KOPT-K1 (cell line): ENCODE data around the gene DDI2.
"Not testable (repeated sequence)": the region's sequence is repeated elsewhere in the genome, so short reads cannot be mapped to it uniquely, and the experiment has no call there.

ENCODE experiments used
- H3K27ac ChIP-seq: fragments of 200-600 bp; sonication (generic); 2 replicates; pipeline ENCODE4 v1.5.1; 2016; ENCODE audit warnings: antibody characterized with exemption, mild to moderate bottlenecking, low read depth, low read length; ENCODE audit not compliant: poor library complexity, severe bottlenecking
- H3K36me3 ChIP-seq: fragments of 200-600 bp; sonication (generic); 2 replicates; pipeline ENCODE4 v1.5.1; 2017; ENCODE audit warnings: antibody characterized with exemption, mild to moderate bottlenecking, low read length, moderate library complexity; ENCODE audit not compliant: insufficient read depth
- H3K9me3 ChIP-seq: fragments of 200-600 bp; sonication (generic); 2 replicates; pipeline ENCODE4 v1.5.1; 2017; ENCODE audit warnings: antibody characterized with exemption, low read length, mild to moderate bottlenecking; ENCODE audit not compliant: insufficient read depth, poor library complexity, severe bottlenecking

The DDI2 gene

GRCh38 chr1:15595809-15596617 is 21.2 kb upstream of the DDI2 start:
- no peaks in the 10 kb centered on the region for H3K36me3 ChIP-seq
- no peak overlapping the region for H3K27ac ChIP-seq
- H3K9me3 ChIP-seq, result no peaks in the 10 kb centered on the region

DNA sequence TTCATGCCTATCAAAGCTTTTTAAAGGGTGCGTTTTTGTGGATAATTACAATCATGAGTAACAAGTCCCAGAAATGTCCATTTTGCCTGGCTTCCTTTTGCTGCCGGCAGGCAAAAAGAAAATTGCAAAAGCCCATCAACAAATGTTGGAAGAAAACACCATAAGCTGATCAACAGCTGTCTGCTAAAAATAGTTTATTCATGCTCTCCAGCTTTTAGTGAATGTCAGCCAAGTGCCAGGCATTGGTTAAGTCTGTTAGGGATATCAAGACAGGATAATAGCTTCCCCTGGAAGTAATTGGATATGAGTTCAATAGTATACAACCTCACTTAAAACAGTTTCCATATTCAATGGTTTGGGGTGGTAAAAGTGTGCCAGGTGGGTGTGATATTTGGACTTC is 18.8 kb upstream of the DDI2 start:
- no peaks in the 10 kb centered on the region for H3K9me3 ChIP-seq
- no peaks in the 10 kb centered on the region for H3K36me3 ChIP-seq
- no peak overlapping the region for H3K27ac ChIP-seq

DNA sequence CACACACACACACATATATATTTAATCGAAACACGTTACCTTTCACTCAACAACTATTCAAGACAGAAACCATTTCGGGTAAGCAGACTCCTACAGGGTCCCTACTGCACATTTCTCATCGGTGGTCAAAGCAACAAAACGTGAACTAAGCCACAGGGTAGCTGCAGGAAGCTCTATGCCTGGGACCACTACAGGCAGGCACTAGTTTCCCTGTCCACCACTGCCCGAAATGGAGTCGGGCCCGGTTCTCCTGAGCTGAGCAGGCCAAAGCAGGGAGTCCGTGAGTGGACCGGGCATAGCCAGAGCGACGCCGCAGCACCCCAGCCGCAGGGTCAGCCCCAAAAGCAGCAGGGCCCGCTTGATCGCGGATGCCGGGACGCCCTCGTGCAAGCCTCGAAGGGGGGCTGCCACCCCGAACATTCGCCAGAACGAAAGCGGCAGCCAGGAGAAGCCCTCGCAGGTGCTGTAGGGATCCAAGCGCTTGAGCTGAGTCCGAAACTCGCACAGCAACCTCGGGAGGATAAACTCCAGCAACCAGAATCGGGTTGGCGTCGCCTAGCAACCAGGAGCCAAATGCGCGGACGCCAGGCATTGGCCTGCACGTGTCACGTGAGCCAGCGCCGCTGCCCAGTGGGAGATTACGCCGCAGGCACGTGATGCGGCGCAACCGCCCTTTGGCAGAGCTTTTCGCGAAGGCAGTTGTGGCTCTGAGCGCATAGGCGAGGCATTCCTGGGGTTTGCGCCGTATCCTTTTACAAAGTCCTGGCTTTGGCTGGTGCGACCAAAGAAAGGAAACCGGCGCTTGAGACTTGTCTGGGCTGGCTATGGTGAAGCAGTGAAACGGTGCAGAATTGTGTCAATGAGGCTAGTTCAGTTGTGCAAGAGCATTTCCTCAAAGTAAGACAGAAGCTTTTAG is 13.9 kb upstream of the DDI2 start:
- no peaks in the 10 kb centered on the region for H3K36me3 ChIP-seq
- H3K9me3 ChIP-seq, result no peaks in the 10 kb centered on the region
- H3K27ac ChIP-seq, result no peak overlapping the region

DNA sequence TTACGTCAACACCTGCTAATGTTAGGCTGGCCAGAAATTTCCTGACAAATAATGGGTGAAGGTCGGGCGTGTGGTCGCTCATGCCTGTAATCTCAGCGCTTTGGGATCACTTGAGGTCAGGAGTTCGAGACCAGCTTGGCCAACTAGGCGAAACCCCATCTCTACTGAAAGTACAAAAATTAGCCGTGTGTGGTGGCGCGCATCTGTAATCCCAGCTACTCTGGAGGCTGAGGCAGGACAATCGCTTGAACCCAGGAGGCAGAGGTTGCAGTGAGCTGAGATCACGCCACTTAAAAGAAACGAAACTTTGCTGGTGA is 13.3 kb upstream of the DDI2 start:
- H3K27ac ChIP-seq, H3K36me3 ChIP-seq, H3K9me3 ChIP-seq: not testable (repeated sequence)

DNA sequence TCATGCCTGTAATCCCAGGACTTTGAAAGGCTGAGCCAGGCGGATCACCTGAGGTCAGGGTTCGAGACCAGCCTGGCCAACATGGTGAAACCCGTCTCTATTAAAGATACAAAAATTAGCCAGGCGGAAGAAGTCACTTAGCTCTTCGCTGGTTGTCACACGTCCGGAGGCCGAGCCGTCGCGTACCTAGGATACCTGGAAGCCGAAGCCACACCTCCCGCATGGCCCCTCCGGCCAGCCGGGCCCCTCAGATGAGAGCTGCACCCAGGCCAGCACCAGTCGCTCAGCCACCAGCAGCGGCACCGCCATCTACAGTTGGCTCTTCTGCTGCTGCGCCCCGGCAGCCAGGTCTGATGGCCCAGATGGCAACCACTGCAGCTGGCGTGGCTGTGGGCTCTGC is 12.9 kb upstream of the DDI2 start:
- H3K36me3 ChIP-seq, H3K9me3 ChIP-seq, H3K27ac ChIP-seq: not testable (repeated sequence)

- H3K36me3 ChIP-seq, result no peaks in the 10 kb centered on the region
Measured at GRCh38 chr1:15605398-15606383, 11.6 kb upstream of the DDI2 start.

GRCh38 chr1:15609631-15610030 is 7.6 kb upstream of the DDI2 start:
- H3K9me3 ChIP-seq, result no peaks in the 10 kb centered on the region
- H3K27ac ChIP-seq, result no peak overlapping the region
- no peaks in the 10 kb centered on the region for H3K36me3 ChIP-seq

More at GRCh38 chr1:15605398-15606383, 11.6 kb upstream of the DDI2 start:
- H3K27ac ChIP-seq, result no peak overlapping the region
- H3K9me3 ChIP-seq, result no peaks in the 10 kb centered on the region

- Histone ChIP-seq H3K27ac (no peak overlapping the region), H3K9me3 (no peaks in the 10 kb centered on the region), H3K36me3 (no peaks in the 10 kb centered on the region)
Measured at GRCh38 chr1:15610167-15610566, 7.1 kb upstream of the DDI2 start.

GRCh38 chr1:15616373-15617172 is 685 bp upstream of the DDI2 start:
- H3K27ac ChIP-seq, result peak overlapping the region; percentile 78
- H3K9me3 ChIP-seq, result no peaks in the 10 kb centered on the region

DNA sequence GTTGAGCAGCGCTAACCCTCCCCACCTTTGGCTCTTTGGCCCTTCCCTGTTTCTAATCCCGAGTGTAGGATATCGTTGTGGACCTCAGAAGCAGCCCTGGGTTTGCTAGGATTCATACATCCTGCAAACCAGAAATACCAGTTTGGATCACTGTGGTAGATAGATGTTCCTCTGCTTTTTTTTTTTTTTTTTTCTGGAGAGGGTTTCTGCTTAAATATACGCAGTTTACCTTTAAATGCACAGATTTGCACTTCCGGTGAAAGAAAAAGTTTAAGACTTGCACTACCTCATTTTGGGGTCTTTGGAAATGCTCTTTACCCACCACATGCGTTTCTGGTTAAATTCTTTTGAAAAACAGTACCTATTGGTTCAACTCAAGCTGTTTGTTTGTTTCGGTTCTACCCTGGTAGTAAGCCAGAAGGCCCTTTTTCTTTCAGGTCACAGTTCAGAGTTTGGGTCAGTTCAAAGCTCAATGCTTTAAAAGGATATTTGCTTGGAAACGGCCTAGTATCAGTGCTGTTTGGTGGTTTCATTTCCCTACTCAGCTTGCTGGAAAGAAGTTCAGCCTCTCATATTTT is 908 bp downstream of the DDI2 start:
- Histone ChIP-seq H3K36me3 (peaks cover 4% of the 10 kb centered on the region), H3K27ac (peak overlapping the region; percentile 78), H3K9me3 (no peaks in the 10 kb centered on the region)

More at GRCh38 chr1:15616373-15617172, 685 bp upstream of the DDI2 start:
- H3K36me3 ChIP-seq, result peaks cover 4% of the 10 kb centered on the region

DNA sequence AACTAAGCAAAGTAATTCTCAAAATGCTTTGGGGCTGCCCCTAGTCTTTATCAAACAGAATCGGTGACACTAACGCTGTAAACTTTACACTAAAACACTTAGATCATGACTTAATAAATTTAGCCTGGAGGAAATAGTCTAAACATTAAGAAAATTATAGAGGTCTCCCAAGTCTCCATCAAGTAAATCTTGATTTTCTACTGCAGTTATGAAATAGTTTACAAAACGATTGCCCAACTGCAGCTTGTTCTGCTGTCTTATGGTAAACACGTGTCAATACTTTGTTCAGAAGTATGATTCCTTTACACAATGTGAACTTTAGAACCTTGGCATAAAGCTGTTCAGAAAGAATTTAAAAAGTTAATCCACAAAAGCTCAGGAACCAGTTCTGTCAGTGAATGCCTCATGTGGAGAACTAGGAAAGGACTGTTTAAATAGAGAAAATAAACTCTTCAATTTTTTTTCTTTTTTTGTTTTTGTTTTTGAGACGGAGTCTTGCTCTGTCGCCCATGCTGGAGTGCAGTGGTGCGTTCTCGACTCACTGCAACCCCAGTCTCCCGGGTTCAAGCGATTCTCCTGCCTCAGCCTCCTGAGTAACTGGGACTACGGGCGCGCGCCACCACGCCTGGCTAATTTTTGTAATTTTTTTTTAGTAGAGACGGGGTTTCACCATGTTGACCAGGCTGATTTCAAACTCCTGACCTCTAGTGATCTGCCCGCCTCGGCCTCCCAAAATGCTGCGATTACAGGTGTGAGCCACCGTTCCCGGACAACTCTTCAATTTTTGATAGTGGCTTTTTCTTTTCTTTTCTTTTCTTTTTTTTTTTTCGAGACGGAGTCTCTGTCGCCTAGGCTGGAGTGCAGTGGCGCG is 1.6 kb downstream of the DDI2 start:
- H3K9me3 ChIP-seq, result no peaks in the 10 kb centered on the region
- peak overlapping the region; percentile 78 for H3K27ac ChIP-seq
- H3K36me3 ChIP-seq, result peaks cover 4% of the 10 kb centered on the region

GRCh38 chr1:15620155-15620545 is 2.9 kb downstream of the DDI2 start:
- H3K27ac ChIP-seq, result no peak overlapping the region
- H3K36me3 ChIP-seq, result peaks cover 4% of the 10 kb centered on the region
- H3K9me3 ChIP-seq, result no peaks in the 10 kb centered on the region
